H9 (cell line): ENCODE measurements around the gene EPGN. TPM values are rescaled to one million over a fixed set of nuclear protein-coding genes. Genes with fewer than 3 reads are reported as not detected.

Experiments used
- DNase-seq: peaks from one replicate; pipeline ENCODE4 v3.0.0-alpha.2; 2017
- H2AFZ ChIP-seq: one replicate; pipeline ENCODE4 v1.6.1; 2013; ENCODE audit warnings: mild to moderate bottlenecking, low read length, control low read depth, moderate library complexity
- H2AK5ac ChIP-seq: 2 replicates; pipeline ENCODE4 v1.6.1; 2013; ENCODE audit warnings: low read length, control low read depth, mixed read lengths; ENCODE audit not compliant: insufficient read length
- H2BK120ac ChIP-seq: one replicate; pipeline ENCODE4 v1.6.1; 2013; ENCODE audit warnings: low read depth, mild to moderate bottlenecking, low read length, control low read depth, inconsistent platforms; ENCODE audit not compliant: poor library complexity, severe bottlenecking
- H2BK12ac ChIP-seq: 2 replicates; pipeline ENCODE4 v1.6.1; 2013; ENCODE audit warnings: low read length, control low read depth, mixed read lengths, low read depth; ENCODE audit not compliant: insufficient read length
- H2BK15ac ChIP-seq: 2 replicates; pipeline ENCODE4 v1.6.1; 2013; ENCODE audit warnings: low read depth, low read length, control low read depth
- H2BK20ac ChIP-seq: one replicate; pipeline ENCODE4 v1.6.1; 2013; ENCODE audit warnings: low read depth, mild to moderate bottlenecking, low read length, control low read depth, inconsistent platforms; ENCODE audit not compliant: poor library complexity, severe bottlenecking
- H2BK5ac ChIP-seq: 2 replicates; pipeline ENCODE4 v1.6.1; 2013; ENCODE audit warnings: low read length, control low read depth, mixed read lengths; ENCODE audit not compliant: insufficient read length
- H3K14ac ChIP-seq: 2 replicates; pipeline ENCODE4 v1.6.1; 2013; ENCODE audit warnings: low read length, control low read depth; ENCODE audit not compliant: insufficient read depth
- H3K18ac ChIP-seq: 2 replicates; pipeline ENCODE4 v1.6.1; 2013; ENCODE audit warnings: low read depth, mild to moderate bottlenecking, mixed read lengths, low read length, control low read depth; ENCODE audit not compliant: insufficient read length
- H3K23ac ChIP-seq: 2 replicates; pipeline ENCODE4 v1.6.1; 2013; ENCODE audit warnings: low read length, control low read depth, mixed read lengths, low read depth; ENCODE audit not compliant: insufficient read length
- H3K23me2 ChIP-seq: 2 replicates; pipeline ENCODE4 v1.6.1; 2013; ENCODE audit warnings: low read depth, mild to moderate bottlenecking, mixed read lengths, low read length, control low read depth; ENCODE audit not compliant: insufficient read length, poor library complexity, severe bottlenecking
- H3K27ac ChIP-seq: 2 replicates; pipeline ENCODE4 v1.5.1; 2013; ENCODE audit warnings: low read length, control low read depth, mixed read lengths, low read depth; ENCODE audit not compliant: insufficient read length
- H3K27me3 ChIP-seq: 2 replicates; pipeline ENCODE4 v1.6.1; 2013; ENCODE audit warnings: low read length, control low read depth, inconsistent platforms; ENCODE audit not compliant: insufficient read depth
- H3K4ac ChIP-seq: 2 replicates; pipeline ENCODE4 v1.6.1; 2013; ENCODE audit warnings: low read depth, mild to moderate bottlenecking, control low read depth, inconsistent platforms, low read length, moderate library complexity
- H3K4me1 ChIP-seq: 2 replicates; pipeline ENCODE4 v1.6.1; 2013; ENCODE audit warnings: low read length, control low read depth, inconsistent platforms; ENCODE audit not compliant: insufficient read depth
- H3K4me2 ChIP-seq: 2 replicates; pipeline ENCODE4 v1.6.1; 2013; ENCODE audit warnings: low read length, control low read depth, mixed read lengths; ENCODE audit not compliant: insufficient read length, insufficient read depth
- H3K56ac ChIP-seq: 2 replicates; pipeline ENCODE4 v1.6.1; 2013; ENCODE audit warnings: low read depth, mild to moderate bottlenecking, mixed read lengths, low read length, control low read depth; ENCODE audit not compliant: insufficient read length
- H3K79me1 ChIP-seq: 2 replicates; pipeline ENCODE4 v1.6.1; 2013; ENCODE audit warnings: low read depth, mild to moderate bottlenecking, moderate library complexity, low read length, control low read depth, inconsistent platforms; ENCODE audit not compliant: insufficient read depth, poor library complexity, severe bottlenecking
- H3K79me2 ChIP-seq: 2 replicates; pipeline ENCODE4 v1.6.1; 2013; ENCODE audit warnings: low read length, control low read depth, inconsistent platforms; ENCODE audit not compliant: insufficient read depth
- H3K9ac ChIP-seq: 2 replicates; pipeline ENCODE4 v1.6.1; 2013; ENCODE audit warnings: low read length, control low read depth, mixed read lengths; ENCODE audit not compliant: insufficient read length; ENCODE audit errors: extremely low read depth
- H3K9me3 ChIP-seq: one replicate; pipeline ENCODE4 v1.6.1; 2013; ENCODE audit warnings: low read depth, low read length, inconsistent platforms; ENCODE audit not compliant: control insufficient read depth
- H3T11ph ChIP-seq: one replicate; pipeline ENCODE4 v1.6.1; 2013; ENCODE audit warnings: mild to moderate bottlenecking, low read length, control low read depth, inconsistent platforms
- H4K20me1 ChIP-seq: one replicate; pipeline ENCODE4 v1.6.1; 2013; ENCODE audit not compliant: control insufficient read depth, insufficient read length, insufficient read depth
- H4K5ac ChIP-seq: 2 replicates; pipeline ENCODE4 v1.6.1; 2013; ENCODE audit warnings: low read depth, mild to moderate bottlenecking, mixed read lengths, low read length, control low read depth; ENCODE audit not compliant: insufficient read length
- H4K8ac ChIP-seq: replicated peaks from 2 replicates; pipeline ENCODE4 v1.6.1; 2013; ENCODE audit warnings: low read length, control low read depth, mixed read lengths, low read depth; ENCODE audit not compliant: insufficient read length
- H4K91ac ChIP-seq: 2 replicates; pipeline ENCODE4 v1.6.1; 2013; ENCODE audit warnings: low read depth, mild to moderate bottlenecking, moderate library complexity, mixed read lengths, low read length, control low read depth; ENCODE audit not compliant: insufficient read length
- H3K27ac Mint-ChIP-seq, 3 experiments: 2 replicates in 2 of 3; 3 replicates in 1 of 3; pipeline ENCODE4 v1.8.0; 2020 to 2021; ENCODE audit warnings: mixed read lengths in 3 of 3, mild to moderate bottlenecking in 1 of 3, moderate library complexity in 1 of 3
- H3K27me3 Mint-ChIP-seq: 2 replicates; pipeline ENCODE4 v1.8.0; 2021; ENCODE audit warnings: low read depth, mild to moderate bottlenecking, moderate library complexity, mixed read lengths
- H3K36me3 Mint-ChIP-seq, 3 experiments: 2 replicates in 2 of 3; 3 replicates in 1 of 3; pipeline ENCODE4 v1.8.0; 2020 to 2021; ENCODE audit warnings: low read depth in 3 of 3, mixed read lengths in 3 of 3; ENCODE audit not compliant: insufficient read depth in 1 of 3
- H3K4me1 Mint-ChIP-seq, 2 experiments: 2 replicates each; pipeline ENCODE4 v1.8.0; 2020; ENCODE audit warnings: mixed read lengths in 2 of 2
- H3K4me3 Mint-ChIP-seq, 2 experiments: 2 replicates in 1 of 2; 3 replicates in 1 of 2; pipeline ENCODE4 v1.8.0; 2020 to 2021; ENCODE audit warnings: mild to moderate bottlenecking in 2 of 2, mixed read lengths in 2 of 2, moderate library complexity in 1 of 2
- H3K9me3 Mint-ChIP-seq, 2 experiments: 2 replicates in 1 of 2; 3 replicates in 1 of 2; pipeline ENCODE4 v1.8.0; 2020; ENCODE audit warnings: mild to moderate bottlenecking in 2 of 2, mixed read lengths in 2 of 2, moderate library complexity in 1 of 2
- CTCF ChIP-seq: fragments of 200-600 bp; sonication (generic); conservative IDR thresholded peaks from 3 replicates; pipeline ENCODE4 v1.8.0; 2021; ENCODE audit warnings: antibody characterized with exemption, mild to moderate bottlenecking
- WGBS: extraction: QIAGEN DNeasy Blood & Tissue Kit; methylation state at CpG from one replicate; pipeline ENCODE4 v1.1.7; 2013; ENCODE audit warnings: missing lambda C conversion rate, low lambda C conversion rate, mixed read lengths; ENCODE audit not compliant: insufficient read length; ENCODE audit errors: extremely low coverage; 5-methylcytosine and 5-hydroxymethylcytosine counted together
- total RNA-seq: library from RNA; stranded (reverse); gene quantifications from 2 replicates; pipeline ENCODE4 v1.2.1, GENCODE V29; 2021

The EPGN gene
- total RNA-seq, 1 experiment from 2014 or later: not detected

GRCh38 chr4:74361671-74362070, 53.4 kb downstream of the EPGN start:
- Histone ChIP-seq H3K4me2 (no peak overlapping the region), H2BK15ac (no peak overlapping the region), H3K18ac (no peak overlapping the region), H2BK5ac (no peak overlapping the region), H2AK5ac (no peak overlapping the region), H3K4me1 (no peaks in the 10 kb centered on the region), H2BK20ac (no peak overlapping the region), H2BK12ac (no peak overlapping the region), H4K5ac (no peak overlapping the region), H4K20me1 (no peaks in the 10 kb centered on the region), H3K79me2 (no peaks in the 10 kb centered on the region), H3T11ph (no peak overlapping the region), H4K8ac (no peak overlapping the region), H3K4ac (no peak overlapping the region), H3K27ac (no peak overlapping the region), H3K14ac (no peak overlapping the region), H2BK120ac (no peak overlapping the region), H3K79me1 (no peaks in the 10 kb centered on the region), H4K91ac (no peak overlapping the region), H3K9ac (no peak overlapping the region), H3K56ac (no peak overlapping the region), H3K23me2 (peaks cover 8% of the 10 kb centered on the region), H3K23ac (no peak overlapping the region), H3K27me3 (0 out of 2 replicates have a peak, but pooled peaks cover 2% of the 10 kb centered on the region), H3K9me3 (no peaks in the 10 kb centered on the region), H2AFZ (no peak overlapping the region)
- H3K4me3 Mint-ChIP-seq: no peak overlapping the region
- H3K27me3 Mint-ChIP-seq: peaks cover 24% of the 10 kb centered on the region
- no peaks in the 10 kb centered on the region for H3K36me3 Mint-ChIP-seq
- H3K27ac Mint-ChIP-seq: no peak overlapping the region
- no peak for DNase-seq
- peaks cover 10 to 11% of the 10 kb centered on the region in 2 experiments for H3K4me1 Mint-ChIP-seq
- no peaks in the 10 kb centered on the region for H3K9me3 Mint-ChIP-seq
- TF ChIP-seq CTCF: no peak
- no CpG with 5 or more reads among the region's 4 CpGs for WGBS
